ENCODE measurements around the gene POPDC2. TPM values are rescaled to one million over a fixed set of nuclear protein-coding genes. Genes with fewer than 3 reads are reported as not detected.

The POPDC2 gene, protein sequence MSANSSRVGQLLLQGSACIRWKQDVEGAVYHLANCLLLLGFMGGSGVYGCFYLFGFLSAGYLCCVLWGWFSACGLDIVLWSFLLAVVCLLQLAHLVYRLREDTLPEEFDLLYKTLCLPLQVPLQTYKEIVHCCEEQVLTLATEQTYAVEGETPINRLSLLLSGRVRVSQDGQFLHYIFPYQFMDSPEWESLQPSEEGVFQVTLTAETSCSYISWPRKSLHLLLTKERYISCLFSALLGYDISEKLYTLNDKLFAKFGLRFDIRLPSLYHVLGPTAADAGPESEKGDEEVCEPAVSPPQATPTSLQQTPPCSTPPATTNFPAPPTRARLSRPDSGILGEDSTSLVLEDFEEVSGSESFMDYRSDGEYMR
- 3.4 to 3.5 TPM (median 3.5 TPM) in 3 replicates for total RNA-seq

DNA sequence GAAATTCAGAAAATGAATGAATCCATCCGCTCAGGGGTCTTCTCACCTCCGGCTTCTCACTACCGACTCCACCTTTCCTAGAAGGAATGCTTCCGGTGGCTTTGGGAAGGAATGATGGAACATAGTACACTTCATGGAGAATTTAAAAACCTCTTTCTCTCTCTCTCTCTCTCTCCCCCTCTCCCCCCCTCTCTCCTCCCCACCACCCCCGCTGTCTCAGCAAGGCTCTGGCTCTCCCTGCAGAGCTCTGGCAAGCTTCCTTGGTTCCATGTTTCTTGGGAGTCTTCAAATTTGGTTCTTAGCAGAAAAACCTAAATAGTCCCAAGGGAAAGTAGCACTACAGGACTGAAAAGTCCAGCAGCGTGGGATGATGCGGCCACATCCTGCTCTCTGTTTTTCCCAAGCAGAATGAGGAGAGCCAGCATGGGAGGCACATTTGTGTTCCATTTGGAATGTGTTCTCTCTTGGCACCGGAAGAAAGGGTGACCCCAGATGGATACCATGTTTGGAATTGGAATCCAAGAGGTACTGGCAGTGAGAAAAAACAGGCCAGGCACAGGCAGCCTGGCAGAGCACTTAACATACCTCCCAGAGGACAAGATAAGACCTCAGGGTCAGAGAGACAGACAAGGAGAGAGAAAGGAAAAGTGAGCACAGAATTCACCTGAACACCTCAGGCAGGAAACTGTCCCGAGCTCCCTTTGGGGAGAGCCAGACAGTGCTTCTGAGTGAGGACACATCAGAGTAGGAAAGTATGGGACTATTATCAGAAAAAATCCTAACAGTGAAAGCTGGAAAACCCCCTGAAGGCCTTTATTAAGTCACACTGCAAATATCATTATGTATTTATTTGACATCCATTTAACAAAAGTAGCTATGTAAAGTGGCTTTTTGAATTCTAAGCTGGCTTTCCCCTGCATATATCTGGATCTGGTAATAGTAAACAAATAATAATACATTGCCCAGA, at the start of gene POPDC2:
Gene POPDC2, minus strand, starts transcription at position 116 of the 967 bp plus-strand sequence. CDS start 166 bp downstream, outside the sequence.
- DNase-seq (ENCODE audit: low spot score in 2 of 2, unreplicated experiment in 2 of 2) = no peak
- Mint-ChIP-seq H3K4me3 (no peak within 1 kb of the TSS), H3K27me3 (ENCODE audit: low read depth) (no peaks in the 10 kb centered on the region), H3K4me1 (peaks cover 31% of the 10 kb centered on the region), H3K27ac (peak within 1 kb of the TSS; percentile 58), H3K36me3 (no peaks in the 10 kb centered on the region), H3K9me3 (no peaks in the 10 kb centered on the region)
- TF ChIP-seq, protein P1, sequence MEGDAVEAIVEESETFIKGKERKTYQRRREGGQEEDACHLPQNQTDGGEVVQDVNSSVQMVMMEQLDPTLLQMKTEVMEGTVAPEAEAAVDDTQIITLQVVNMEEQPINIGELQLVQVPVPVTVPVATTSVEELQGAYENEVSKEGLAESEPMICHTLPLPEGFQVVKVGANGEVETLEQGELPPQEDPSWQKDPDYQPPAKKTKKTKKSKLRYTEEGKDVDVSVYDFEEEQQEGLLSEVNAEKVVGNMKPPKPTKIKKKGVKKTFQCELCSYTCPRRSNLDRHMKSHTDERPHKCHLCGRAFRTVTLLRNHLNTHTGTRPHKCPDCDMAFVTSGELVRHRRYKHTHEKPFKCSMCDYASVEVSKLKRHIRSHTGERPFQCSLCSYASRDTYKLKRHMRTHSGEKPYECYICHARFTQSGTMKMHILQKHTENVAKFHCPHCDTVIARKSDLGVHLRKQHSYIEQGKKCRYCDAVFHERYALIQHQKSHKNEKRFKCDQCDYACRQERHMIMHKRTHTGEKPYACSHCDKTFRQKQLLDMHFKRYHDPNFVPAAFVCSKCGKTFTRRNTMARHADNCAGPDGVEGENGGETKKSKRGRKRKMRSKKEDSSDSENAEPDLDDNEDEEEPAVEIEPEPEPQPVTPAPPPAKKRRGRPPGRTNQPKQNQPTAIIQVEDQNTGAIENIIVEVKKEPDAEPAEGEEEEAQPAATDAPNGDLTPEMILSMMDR (IDR thresholded peaks at IDR 0.05; ENCODE audit: unreplicated experiment) = no peak

DNA sequence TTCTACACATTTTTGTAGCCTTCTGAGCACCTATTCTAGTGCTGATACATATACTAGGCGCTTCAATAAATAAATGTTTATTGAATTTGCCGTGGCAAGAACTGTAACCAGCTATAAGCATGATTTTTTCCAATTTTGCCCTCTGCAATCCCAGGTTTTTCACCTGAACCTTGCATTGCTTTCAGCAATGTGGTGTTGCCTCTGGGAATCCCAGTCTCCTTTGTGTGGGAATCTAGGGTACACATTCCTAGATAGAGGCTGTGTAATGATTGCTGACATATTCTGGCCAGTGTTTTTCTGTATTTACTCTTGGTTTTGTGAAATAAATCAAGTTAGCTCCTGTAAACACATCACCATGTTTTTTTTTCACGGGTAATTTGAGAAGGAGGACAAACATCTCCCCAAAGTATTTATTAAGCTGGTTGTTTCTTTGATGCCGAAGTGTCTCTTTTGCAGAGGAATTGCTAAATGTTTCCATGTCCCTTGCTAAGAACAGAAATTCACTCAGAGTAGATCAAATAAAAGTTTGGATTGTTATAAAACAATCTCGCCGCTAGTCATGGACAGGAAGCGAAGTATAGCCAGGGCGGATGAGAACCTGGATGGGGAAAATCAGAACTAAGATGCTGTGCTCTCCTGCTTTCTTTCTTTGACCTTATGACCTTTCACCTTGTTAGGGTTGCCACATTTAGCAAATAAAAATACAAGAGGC, 43.6 kb upstream of the POPDC2 start:
- DNase-seq (ENCODE audit: low spot score in 2 of 2, unreplicated experiment in 2 of 2) = no peak
- peak overlapping the region; percentile 73 for H3K4me3 Mint-ChIP-seq
- no peaks in the 10 kb centered on the region for H3K9me3 Mint-ChIP-seq
- peaks cover 23% of the 10 kb centered on the region for H3K4me1 Mint-ChIP-seq
- no peaks in the 10 kb centered on the region for H3K36me3 Mint-ChIP-seq
- no peak overlapping the region for H3K27ac Mint-ChIP-seq
- no peaks in the 10 kb centered on the region for H3K27me3 Mint-ChIP-seq (ENCODE audit: low read depth)
- TF ChIP-seq, protein P1 (IDR thresholded peaks at IDR 0.05; ENCODE audit: unreplicated experiment) = no peak

DNA sequence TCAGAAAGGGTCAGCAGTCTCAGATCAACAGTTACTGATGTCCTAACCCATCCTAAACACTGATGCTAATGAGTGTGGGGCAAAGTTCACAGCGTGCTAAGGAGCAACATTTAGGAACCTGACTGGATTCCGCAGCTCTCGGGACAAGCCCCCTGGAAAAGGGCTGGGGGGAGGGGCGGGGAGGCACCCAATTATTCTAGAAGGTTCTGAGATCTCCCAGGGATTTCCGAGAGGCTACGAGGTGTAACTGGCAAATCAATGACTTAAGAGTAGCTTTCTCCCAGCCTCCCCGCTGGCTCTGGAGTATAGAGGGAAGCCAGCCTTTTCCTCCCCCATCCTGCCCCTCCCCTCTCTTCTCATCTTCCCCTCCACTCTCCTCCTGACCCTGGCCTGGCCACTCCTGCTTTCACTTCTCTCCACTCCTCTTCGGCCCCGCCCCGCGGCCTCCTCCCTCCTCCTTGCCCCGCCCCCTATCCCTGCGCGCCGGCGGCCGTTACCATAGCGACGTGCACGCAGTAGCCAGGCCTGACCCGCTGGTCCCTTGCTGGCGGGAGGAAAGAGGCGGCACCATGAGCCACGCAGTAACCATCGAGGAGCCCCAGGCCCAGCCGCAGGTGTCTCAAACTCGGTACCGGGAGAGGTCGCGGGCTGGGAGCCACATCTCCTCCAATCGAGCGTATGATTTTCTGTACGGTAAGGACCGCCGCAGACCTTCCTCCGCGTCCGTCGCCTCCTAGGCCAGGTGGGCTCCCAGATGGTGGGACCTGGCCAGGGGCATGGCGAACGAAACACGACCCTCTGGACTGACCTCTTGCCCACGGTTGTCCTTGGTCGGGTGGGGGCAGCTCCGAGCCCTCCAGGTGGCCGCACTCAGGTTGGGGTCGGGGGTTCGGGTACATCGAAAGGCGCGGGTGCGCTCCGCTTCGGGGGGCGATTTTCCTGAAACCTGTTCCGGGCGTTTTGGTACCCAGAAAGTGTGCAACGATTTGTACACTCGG, 42.4 kb upstream of the POPDC2 start, which contains the start of gene CFAP91:
Gene CFAP91, plus strand, starts transcription at position 493 of the 998 bp plus-strand sequence. Its CDS starts 77 bp downstream, at position 570.
- peaks cover 21% of the 10 kb centered on the region for H3K4me1 Mint-ChIP-seq
- DNase-seq (ENCODE audit: low spot score in 2 of 2, unreplicated experiment in 2 of 2) = peak; percentile 87 to 91
- TF ChIP-seq, protein P1 (IDR thresholded peaks at IDR 0.05; ENCODE audit: unreplicated experiment) = no peak
- no peak within 1 kb of the TSS for H3K27ac Mint-ChIP-seq
- H3K4me3 Mint-ChIP-seq = peak within 1 kb of the TSS; percentile 73
- H3K36me3 Mint-ChIP-seq = no peaks in the 10 kb centered on the region
- H3K27me3 Mint-ChIP-seq (ENCODE audit: low read depth) = no peaks in the 10 kb centered on the region
- H3K9me3 Mint-ChIP-seq = no peaks in the 10 kb centered on the region

DNA sequence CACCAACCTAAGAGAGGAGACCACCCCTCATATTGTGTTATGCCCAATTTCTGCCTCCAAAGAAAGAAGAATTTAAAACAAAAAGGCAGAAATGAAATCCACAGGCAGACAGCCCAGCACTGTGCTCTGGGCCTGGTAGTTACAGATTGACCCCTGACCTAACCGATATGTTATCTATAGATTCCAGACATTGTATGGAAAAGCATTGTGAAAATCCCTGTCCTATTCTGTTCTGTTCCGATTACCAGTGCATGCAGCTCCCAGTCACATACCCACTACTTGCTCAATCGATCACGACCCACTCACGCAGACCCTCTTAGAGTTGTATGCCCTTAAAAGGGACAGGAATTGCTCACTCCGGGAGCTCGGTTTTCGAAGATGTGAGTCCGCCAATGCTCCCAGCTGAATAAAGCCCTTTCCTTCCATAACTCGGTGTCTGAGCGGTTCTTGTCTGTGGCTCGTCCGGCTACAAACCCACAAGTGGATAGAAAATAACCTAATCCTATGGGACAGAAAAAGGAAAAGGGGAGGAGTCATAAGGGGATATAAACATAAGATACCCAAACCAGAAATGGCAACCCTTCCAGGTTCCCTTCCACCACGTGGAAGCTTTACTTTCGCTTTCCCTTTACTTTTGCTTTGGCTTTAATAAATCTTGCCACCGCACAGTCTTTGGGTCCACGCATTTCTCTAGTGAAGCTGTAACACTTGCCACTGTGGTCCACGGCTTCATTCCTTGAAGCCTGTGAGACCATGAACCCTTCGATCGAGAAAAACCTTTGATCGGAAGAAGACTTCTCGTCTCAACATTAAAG, 40.7 kb upstream of the POPDC2 start:
- no peak overlapping the region for H3K27ac Mint-ChIP-seq
- no peaks in the 10 kb centered on the region for H3K36me3 Mint-ChIP-seq
- H3K4me1 Mint-ChIP-seq = peaks cover 12% of the 10 kb centered on the region
- no peak for DNase-seq (ENCODE audit: low spot score in 2 of 2, unreplicated experiment in 2 of 2)
- no peaks in the 10 kb centered on the region for H3K27me3 Mint-ChIP-seq (ENCODE audit: low read depth)
- H3K4me3 Mint-ChIP-seq = no peak overlapping the region
- H3K9me3 Mint-ChIP-seq = no peaks in the 10 kb centered on the region
- TF ChIP-seq, protein P1 (IDR thresholded peaks at IDR 0.05; ENCODE audit: unreplicated experiment) = no peak

All from mesothelial cell of epicardium (in vitro differentiated cells).